GM12801 (cell line): ENCODE data around the gene NRCAM.

Experiments used
- CTCF ChIP-seq: IDR thresholded peaks from one replicate; pipeline ENCODE4 v1.5.1; 2011; ENCODE audit warnings: control low read depth; ENCODE audit not compliant: insufficient read length; ENCODE audit errors: extremely low read depth

The NRCAM gene

GRCh38 chr7:108301387-108301786 is 154.8 kb downstream of the NRCAM start:
- TF ChIP-seq CTCF, result no peak

- no peak for TF ChIP-seq CTCF
Observed at GRCh38 chr7:108299251-108299973, 156.8 kb downstream of the NRCAM start.

GRCh38 chr7:108296911-108297310 is 159.3 kb downstream of the NRCAM start:
- TF ChIP-seq CTCF, result no peak

- TF ChIP-seq CTCF, result no peak
Observed at GRCh38 chr7:108294595-108294994, 161.6 kb downstream of the NRCAM start.

GRCh38 chr7:108293149-108293612 is 163.1 kb downstream of the NRCAM start:
- TF ChIP-seq CTCF, result no peak

DNA sequence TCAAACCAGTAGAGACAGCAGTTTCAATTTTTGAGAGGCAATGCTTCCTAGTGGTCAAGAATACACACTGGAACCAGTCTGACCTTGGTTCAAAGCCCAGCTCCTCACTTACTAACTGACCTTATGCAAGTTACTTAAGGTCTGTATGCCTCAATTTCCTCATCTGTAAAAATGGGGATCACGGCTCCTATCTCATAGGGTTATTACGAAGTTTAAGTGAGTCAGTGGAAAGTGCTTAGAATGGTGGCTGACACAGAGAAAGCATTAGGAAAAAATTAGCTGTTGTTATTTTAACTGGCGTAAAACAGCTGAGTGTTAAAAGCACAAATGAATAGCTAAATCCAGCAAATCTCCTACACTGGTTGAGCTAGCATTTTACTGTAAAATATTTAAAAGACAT is 163.7 kb downstream of the NRCAM start:
- no peak for TF ChIP-seq CTCF

DNA sequence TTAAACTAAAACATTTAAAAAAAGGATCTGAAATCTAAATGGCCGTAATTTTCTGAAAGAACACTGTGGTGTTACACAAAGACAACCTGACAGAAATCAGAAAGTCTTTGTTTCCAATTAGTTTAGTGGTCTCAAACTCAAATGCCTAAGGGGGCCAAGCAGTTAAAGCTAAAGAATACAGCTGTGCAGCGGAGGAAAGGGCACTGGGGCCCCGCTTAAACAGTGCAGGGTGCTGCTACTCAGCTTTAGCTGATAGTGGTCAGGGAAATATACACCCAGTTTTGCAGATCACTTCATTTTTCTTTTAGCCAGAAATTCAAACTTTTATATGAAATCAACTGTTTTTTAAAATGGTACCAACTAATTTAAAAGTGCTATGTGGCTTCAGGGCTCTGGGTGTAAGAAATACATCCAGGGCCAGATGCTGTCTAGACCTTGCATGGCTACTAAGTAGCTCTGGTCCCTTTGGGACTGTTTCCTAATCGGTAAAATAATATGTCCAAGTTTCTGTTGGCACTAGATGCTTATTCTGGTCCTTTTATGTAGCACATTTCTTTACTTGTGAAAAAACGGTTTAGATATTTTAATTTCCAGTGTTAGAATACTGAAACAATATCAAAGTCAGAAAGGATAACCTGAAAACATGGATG is 164.3 kb downstream of the NRCAM start:
- TF ChIP-seq CTCF, result no peak
